M059J (cell line): ENCODE measurements around the gene ERCC4. TPM values are rescaled to one million over a fixed set of nuclear protein-coding genes. Genes with fewer than 3 reads are reported as not detected.
"Not testable (repeated sequence)": the region's sequence is repeated elsewhere in the genome, so short reads cannot be mapped to it uniquely, and the experiment has no call there.

Experiments
- DNase-seq: peaks from one replicate; pipeline ENCODE4 v3.0.0-alpha.2; 2012; ENCODE audit warnings: low read depth
- total RNA-seq: library from RNA; depleted of rRNA; stranded (reverse); fragments of >200 nt; shearing (Covaris generic); gene quantifications from 2 replicates; pipeline ENCODE4 v1.2.3, GENCODE V29; 2014; rRNA removed

Gene ERCC4
- total RNA-seq = 9.7 and 11.9 TPM in 2 replicates

DNA sequence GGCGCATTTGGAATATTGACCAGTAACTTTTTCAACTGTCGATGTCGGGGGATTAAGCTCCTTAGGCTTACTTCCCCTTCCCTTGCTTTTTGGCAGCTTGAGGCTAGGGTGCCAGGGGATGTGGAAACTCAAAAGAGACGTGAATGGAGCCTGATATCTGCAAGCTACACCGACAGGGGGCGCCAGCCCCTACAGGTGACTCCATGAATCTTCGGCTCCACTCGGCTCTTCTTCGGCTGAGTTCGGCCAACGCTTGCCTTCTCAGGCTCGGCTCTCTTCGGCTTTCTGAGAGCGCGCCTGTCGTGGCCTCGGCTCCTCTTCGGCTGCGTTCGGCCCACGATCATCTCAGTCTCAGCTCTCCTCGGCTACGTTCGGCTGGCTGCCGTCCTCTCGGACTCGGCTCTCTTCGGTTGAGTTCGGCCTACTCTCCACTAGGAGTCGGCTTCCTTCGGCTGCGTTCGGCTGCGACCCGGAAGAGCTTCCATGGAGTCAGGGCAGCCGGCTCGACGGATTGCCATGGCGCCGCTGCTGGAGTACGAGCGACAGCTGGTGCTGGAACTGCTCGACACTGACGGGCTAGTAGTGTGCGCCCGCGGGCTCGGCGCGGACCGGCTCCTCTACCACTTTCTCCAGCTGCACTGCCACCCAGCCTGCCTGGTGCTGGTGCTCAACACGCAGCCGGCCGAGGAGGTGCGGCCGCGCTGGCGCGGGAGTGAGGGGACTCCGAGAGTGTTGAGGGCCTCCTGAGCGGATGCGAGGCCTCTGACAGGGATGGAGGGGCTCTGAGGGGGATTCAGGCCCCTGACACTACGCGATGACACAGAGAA lies at the start of gene ERCC4:
ERCC4 (plus strand) TSS at position 472 of the 827 bp plus-strand sequence; CDS start at position 484, 12 bp downstream.
- DNase-seq = peak; percentile 99

DNA sequence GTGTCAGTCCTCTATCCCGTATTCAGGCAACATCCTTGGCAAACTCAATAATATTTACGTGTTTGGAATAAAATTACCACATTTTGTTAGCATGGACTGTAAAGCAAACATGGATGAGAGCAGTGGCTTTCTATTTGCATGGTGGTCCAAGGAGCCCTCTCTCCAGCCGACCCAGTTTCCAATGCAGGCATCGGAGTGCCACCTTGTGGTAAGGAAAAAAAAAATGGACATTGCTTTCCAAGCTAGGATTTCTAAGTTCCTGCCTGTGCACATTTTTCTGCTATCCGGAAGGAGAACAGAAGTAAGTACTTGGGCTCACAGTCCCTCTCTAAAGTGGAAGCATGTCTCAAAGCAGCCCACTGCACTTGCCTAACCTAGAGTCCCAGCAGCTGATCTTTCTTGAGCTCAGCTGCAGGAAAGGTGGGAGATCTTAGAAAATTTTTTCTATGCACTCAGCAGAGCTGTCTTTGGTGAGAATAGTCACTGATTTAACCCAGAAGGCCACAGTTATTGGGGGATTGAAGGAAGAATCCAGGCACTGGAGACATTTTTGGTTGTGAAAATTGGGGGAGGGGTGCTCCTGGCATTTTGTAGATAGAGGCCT lies 46.0 kb upstream of the ERCC4 start:
- peak; percentile 5 for DNase-seq

DNA sequence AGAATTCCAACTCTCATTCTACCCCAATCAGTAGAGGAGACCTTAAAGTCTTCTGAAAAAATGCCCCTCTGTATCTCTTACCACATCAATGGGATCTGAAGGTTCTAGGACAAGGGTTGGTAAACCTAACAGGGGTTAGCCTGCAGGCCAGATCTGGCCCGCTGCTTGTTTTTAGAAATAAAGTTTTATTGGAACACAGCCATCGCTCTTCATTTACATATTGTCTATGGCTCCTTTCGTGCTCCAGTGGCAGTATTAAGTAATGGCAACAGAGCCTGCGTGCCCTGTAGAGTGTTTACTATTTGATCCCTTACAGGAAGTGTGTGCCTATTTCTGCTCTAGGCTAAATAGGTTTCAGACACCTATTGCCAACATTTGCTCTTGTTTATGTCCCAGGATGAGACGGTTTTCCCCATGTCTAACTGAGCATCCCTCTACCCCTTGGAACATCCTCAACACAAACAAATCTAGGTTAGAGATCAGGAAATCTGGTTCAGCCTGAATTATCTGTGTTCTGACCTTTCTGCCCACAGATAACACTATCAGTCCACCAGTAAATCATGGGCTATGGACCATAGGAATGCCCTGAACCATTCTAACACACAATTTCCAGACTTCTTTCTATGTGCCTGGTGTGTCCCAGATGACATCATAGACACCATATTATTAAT lies 44.2 kb upstream of the ERCC4 start:
- no peak for DNase-seq

DNA sequence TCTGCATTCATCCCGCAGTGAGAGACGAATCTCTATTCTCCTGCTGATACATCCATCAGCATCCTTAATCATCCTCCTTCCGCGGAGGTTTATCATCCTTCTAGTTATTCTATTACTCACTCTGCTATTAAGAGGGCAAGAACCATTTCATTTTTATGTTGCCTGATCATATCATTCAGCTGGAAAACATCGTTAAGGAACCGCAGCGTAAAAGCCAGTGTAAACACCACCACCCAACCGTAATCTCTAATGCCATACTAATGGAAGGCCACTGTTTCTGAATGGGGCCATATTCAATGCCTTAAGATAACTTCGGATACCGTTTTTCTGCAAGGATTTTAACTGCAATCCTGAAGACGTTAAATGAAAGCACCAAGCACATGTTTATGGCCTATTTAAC lies 36.7 kb upstream of the ERCC4 start:
- peak; percentile 21 for DNase-seq

DNA sequence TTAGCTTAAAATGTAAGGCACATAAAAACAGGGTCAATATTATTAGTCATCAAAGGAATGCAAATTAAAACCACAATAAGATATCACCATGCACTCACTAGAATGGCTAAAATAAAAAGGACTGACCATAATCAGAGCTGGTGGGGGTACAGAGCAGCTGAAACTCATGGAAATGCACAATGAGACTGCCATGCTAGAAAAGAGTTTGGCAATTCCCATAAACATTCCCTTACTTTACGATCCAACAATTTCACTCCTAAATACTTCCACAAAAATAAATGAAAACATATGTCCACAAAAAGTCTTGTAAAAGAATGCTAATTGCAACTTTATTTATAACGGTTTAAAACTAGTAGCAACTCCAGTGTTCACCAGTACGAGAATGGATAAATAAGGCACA lies 36.1 kb upstream of the ERCC4 start:
- peak; percentile 33 for DNase-seq

DNA sequence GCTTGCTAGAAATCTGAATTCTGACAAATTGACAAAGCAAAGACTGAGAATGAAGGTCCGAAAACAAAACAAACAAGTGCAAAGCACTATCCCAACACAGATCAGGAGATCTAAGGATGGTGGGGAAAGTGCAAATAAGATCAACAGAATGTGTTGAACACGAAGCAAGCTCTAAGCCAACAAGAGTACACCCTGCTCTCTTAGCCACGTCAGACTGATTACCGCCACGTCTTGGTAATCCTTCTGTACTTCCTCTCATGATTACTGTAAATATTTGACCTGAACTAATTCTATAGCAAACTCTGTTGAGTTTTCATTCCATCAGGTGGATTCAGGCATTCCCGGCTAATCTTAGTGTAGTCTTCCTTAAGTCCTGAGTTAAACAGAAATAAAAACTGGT lies 34.3 kb upstream of the ERCC4 start:
- DNase-seq = no peak

DNA sequence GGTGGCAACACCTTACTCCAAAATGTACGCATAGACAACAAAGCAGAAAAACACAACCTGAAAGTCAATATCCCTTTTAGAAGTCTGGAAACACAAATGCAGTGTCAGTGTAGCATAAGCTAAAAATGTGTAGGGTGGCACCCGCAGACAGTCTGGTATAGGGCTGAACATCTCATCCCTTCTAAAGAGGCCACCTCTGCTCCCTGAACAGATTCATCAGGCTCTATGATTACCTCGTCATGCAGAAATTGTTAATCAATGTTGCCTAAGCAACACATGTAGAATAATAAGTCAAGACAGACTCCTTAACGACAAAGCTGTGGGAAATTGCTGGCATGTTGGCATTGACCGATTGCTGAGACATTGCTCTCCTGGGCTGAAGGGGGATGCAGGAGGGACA lies 33.3 kb upstream of the ERCC4 start:
- DNase-seq = no peak

DNA sequence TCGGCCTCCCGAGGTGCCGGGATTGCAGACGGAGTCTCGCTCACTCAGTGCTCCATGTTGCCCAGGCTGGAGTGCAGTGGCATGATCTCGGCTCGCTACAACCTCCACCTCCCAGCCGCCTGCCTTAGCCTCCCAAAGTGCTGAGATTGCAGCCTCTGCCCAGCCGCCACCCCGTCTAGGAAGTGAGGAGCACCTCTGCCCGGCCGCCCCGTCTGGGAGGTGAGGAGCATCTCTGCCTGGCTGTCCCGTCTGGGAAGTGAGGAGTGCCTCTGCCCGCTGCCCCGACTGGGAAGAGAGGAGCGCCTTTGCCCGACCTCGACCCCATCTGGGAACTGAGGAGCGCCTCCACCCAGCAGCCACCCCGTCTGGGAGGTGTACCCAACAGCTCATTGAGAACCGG lies 30.6 kb upstream of the ERCC4 start:
- DNase-seq = not testable (repeated sequence)

DNA sequence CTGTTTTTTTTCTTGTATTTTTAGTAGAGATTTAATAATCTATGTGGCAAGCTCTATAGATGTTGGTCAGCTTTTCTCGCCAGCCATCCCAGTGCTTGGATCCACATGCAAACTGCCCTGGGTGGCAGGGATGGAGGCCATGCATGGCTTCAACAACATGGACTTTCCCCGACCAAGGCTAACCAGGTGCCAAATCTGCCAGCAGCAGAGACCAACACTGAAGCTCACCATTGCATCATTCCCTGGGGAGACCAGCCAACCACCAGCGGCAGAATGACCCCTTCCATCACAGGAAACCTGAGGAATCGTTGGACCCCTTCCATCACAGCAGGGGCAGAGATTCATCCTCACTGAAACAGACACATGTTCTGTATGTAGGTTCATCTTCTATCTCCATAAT lies 27.7 kb upstream of the ERCC4 start:
- no peak for DNase-seq

DNA sequence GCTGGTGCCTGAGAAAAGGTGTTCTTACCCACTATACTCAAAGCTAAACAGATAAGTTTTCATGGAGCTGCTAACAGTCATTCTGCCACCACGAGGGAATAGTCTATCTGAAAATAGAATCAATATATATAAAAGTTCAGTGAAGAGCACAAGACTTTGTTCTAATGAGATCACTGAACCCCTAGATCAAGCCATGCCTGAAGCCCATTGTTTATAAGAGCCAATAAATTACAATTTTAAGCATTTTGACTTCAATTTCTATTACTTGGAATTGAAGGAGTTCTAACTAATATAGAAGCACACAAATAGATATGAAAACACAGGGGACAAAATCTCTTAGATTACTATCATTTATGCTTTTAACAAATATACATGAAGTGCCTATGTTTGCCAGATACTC lies 24.4 kb upstream of the ERCC4 start:
- no peak for DNase-seq

DNA sequence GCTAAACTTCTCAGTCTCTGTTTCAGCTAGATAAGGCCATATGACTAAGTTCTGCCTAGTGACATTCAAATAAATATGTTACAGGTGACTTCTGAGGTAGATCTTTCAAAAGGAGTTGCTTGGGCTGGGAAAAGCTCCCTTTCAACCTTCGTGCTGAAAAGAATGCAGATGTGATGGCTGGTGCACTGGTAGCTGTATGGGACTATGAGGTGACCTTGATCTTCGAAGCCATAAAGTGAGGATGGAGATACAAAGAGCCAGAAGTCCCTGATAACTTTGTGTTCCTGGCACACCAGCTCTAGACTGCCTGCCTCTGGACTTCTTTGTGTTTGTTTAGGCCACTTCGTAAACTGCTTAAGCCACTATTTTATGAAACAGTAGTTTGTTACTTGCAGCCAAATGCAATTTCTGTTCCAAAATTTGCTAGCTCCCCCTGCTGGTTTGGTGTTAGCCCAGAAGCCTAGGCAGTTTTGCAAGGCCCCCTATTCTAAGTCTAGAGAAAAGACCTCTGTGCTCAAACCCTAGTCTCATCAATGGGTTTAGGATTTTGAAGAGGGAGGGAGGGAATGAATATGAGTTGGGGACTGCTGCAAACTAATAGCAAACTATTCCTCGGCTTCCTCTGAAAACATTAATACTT lies 23.3 kb upstream of the ERCC4 start:
- no peak for DNase-seq

DNA sequence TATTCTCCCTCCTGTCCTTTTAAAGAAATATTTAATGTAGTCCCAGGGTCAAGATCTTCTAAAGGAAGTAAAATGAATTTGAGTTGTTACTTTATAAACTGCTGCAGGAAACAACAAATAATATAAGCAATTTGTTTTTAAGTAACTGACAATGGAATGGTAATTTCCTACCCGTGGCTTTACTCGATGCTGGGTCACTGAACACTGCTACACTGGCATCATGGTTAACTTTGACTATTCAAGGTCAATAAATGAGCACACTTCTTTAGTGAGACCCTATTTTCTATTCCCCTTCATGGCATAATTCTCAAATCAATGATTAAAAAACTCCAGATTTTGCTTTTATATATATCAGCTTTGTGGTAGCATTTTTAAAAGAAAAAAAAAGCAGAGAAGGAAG lies 22.1 kb upstream of the ERCC4 start:
- no peak for DNase-seq

DNA sequence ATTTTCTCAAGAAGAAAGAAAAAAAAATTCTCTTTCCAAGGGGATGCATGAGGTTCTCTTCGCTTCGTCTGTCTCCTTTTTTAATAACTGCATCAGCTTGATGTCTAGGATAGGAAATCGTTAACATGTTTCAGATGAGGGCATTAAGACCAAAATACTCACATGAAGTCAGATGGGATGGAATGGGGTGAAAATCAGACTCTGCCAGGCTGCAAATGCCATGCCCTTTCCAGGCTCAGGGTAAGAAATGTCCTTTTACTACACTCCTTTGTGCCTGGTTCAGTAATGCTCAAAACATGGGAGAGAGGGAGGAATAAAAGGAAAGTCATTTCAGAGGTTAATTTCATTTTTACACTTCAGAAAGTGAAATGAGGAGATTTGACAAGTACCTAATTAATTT lies 21.7 kb upstream of the ERCC4 start:
- DNase-seq = no peak

DNA sequence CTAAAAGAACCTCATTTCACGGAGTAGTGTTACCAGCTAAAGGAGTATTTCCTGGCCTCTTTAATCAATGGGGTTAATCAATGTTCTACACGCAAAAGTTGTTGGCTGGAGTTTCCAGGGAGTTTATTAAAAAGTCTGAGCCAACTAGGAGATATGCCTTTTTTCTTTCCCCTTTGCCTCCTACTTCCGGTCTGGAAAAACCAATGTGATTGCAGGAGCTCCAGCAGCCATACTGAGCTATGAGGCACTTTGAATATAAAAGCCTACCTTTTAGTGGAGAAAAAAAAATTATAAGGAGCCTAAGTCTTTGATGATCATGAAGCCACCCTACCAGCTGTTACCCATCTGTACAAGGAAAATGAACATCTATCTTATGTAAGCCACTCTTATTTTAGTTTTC lies 17.9 kb upstream of the ERCC4 start:
- DNase-seq = no peak

DNA sequence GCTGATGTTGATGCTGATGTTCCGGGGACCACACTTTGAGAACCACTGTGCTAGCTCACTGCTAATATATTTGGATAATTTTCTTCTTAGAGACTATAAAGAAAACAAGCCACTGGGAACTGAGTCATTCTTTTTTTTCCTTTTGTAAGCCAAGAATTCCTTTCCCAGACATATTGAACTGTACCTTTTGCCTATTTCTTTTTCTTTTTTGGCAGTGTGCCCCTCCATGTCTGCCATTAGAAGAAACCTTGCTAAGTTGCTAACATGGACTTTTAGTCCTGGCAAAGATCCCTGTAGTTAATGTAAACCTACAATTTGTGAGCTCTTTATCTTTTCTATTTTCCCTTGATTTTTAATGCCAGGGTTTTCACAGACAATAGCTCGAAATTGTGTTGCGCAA lies 17.3 kb upstream of the ERCC4 start:
- DNase-seq = peak; percentile 45

DNA sequence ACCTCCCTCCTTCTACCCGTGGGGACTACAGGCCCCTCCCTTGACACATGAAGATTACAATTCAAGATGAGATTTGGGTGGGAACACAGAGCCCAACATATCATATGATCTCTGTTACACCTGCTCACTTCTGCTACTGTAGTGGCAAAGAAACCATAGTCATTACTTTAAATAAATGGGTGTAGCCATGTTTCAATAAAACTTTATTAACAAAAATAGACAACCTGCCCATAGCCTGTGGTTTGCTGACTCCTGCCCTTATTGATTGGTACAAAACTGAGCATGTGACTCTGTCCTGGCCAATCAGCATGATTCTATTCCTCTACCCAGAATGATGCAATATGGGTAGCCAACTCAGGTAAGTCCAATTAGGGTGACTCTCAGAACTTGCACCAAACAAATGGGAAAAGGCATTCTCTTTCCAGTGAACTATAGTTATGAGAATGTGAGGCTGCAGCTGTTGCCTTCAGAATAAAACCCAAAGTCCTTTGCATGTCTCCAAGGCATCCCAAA lies 15.7 kb upstream of the ERCC4 start:
- no peak for DNase-seq

DNA sequence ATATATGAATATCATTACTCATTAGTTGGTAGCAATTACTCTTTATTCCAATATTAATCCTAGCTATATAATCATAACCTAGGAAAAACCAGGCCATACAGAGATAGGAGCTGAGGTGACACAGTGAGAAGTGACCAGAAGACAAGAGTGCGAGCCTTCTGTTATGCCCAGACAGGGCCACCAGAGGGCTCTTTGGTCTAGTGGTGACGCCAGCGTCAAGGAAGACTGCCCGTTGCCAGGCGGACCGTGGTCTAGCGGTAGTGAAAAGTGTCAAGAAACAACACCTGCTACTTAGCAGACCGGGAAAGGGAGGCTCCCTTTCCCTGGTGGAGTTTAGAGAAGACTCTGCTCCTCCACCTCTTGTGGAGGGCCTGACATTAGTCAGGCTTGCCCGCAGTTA lies 15.1 kb upstream of the ERCC4 start:
- DNase-seq = peak; percentile 34

DNA sequence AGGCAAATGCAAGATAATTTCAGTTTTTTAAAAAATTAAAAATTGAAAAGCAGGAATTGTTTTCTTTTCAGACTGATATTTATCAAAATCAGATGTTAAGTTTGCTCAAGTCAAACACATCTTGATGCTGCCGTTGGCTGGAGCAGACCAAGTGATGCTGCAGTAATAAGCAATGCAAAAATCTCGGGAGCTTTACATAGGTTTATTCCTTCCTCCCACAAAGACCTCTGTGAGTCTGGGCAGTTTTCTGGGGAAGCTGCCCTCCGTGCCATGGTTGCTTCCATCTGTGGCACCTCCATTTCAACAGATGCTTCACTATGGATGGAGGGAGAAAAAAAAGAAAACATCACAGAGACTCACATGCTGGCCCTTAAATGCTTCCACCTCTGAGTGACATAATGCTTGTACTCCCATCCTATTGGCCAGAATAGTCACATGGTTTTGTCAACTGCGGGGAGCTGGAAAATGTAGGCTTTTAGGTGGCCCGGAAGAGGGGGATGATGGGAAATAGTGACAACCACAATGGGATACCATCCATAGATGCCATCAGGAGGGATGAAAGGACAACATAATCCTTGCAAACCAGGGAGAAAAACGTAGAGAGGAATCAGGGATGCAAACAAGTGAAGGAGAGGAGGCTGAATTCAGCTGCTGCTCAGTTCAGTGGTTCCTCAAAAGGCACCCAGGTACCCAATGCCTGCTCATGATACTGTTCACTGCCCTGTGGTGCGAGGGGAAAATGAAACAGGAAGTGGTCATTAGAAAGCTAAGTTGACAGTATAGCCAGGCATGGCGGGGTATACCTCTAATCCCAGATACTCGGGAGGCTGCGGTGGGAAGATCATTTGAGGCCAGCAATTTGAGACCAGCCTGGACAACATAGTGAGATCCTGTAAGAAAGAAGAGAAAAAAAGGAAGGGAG lies 13.5 kb upstream of the ERCC4 start:
- peak; percentile 39 for DNase-seq

DNA sequence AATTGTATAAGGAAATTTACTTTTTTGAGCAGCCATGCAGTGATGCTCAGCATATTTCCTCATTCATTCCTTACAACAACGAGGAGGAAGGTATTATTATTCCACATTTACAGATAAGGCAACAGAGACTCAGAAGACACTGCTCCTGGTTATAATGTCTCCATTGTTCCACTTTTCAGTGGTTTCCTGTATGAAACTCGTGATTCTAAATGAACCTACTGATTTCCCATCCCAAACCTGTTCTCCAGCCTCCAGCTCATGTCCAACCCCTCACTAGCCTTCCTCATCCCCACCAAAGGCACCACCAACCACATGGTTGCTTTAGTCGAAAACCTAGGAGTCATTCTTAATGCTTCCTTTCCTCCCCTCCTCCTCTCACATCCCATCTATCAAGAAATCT lies 12.5 kb upstream of the ERCC4 start:
- no peak for DNase-seq

DNA sequence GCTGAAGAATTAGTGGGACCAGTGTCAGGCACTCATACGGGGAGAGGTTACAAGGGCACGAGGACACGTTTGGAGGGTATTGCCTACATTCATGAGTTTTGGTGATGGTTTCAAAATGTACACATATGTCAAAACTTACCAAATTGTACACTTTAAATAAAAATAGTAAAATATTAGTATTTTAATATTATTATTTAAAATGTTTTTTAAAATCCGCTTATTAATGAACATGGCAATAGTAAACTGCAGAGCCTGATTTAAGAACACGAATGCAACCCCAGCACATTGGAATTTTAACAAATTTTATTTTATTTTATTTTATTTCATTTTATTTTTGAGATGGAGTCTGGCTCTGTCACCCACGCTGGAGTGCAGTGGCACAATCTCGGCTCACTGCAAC lies 10.9 kb upstream of the ERCC4 start:
- no peak for DNase-seq

DNA sequence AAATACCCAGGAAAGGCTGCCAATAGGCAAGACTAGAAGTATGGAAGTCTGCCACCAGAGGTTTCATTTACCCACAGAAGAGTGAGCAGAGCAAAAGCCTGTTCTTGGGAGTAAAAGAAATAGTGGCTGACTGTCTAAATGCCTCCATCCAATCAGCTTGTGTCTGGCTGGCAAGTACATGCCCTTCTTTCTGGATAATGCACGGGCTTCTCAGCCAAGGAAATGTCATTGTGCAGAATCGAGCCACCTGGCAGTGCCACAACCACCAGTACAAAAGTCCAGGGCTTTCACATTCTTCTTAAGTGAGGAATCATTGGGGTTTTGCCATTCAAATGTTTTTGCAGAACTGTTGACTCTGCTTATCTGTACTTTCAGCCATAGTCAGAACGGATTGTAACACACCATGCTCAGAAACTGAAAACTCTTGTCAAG lies 10.1 kb upstream of the ERCC4 start:
- peak; percentile 65 for DNase-seq
